HG02759 (cell line): ENCODE data around the gene RPS19.

Source experiments
- ATAC-seq: cut with Tn5 transposase; IDR thresholded peaks from one replicate; pipeline ENCODE4 v1.9.1; 2021; ENCODE audit warnings: mild to moderate bottlenecking, moderate library complexity; ENCODE audit not compliant: unreplicated experiment

Gene RPS19

GRCh38 chr19:41897181-41897580 is 37.1 kb downstream of the RPS19 start:
- no peak for ATAC-seq

DNA sequence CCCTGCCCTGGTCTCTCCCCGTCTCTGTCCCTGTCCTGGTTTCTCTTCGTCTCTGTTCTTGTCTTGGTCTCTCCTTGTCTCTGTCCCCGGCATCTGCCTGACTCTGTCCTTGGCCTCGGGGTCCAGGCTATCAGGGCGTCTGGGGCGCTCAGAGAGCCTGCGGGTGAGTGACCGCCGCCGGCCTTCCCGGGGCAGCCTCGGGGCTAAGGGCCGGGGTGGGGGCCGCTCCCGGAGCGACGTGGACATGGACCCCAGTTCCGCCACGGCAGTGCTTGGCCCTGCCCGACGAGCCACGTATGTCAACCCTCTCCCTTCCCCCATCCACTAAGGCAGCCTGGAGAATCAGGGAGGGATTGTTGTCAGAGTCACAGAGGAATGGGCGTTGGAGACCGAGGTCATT is 37.8 kb downstream of the RPS19 start:
- no peak for ATAC-seq

GRCh38 chr19:41898235-41898634 is 38.2 kb downstream of the RPS19 start:
- no peak for ATAC-seq

DNA sequence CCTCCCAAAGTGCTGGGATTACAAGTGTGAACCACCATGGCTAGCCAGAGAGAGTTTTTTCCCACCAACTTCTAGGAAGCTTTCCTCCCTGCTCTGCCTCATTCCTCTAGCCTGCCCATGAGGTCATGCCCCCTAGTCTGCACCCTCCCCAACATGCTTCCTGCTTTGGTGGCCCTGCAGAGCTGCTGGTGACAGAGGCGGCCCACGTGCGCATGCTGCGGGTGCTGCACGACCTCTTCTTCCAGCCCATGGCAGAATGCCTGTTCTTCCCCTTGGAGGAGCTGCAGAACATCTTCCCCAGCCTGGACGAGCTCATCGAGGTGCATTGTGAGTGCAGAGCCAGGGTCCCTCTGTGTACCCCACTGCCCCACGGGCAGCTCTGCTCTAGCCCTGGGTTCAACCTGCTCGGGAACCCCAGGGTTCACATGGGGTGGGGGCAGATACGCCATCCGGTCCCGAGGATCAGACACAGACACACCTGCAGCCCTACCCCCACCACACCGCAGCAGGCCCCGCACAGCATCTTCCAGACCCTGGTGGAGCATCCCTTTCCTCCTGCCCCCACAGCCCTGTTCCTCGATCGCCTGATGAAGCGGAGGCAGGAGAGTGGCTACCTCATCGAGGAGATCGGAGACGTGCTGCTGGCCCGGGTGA is 41.8 kb downstream of the RPS19 start:
- ATAC-seq: no peak

DNA sequence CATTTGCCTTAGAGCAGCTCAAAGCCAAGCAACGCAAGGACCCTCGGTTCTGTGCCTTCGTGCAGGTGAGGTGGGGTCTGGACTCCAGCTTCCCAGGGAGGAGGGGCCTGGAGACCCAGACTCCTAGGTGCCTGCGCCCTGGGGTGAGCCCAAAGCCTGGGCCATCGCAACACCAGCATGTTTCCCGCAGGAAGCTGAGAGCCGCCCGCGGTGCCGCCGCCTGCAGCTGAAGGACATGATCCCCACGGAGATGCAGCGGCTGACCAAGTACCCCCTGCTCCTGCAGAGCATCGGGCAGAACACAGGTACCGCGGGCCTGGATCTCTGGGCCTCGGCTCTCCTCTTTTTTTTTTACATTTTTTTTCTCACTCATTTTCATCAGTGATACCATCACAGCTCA is 42.5 kb downstream of the RPS19 start:
- ATAC-seq: no peak

GRCh38 chr19:41903193-41903953 is 43.3 kb downstream of the RPS19 start:
- no peak for ATAC-seq

- ATAC-seq: no peak
These were observed 44.2 kb downstream of the RPS19 start for GRCh38 chr19:41904118-41904870.

DNA sequence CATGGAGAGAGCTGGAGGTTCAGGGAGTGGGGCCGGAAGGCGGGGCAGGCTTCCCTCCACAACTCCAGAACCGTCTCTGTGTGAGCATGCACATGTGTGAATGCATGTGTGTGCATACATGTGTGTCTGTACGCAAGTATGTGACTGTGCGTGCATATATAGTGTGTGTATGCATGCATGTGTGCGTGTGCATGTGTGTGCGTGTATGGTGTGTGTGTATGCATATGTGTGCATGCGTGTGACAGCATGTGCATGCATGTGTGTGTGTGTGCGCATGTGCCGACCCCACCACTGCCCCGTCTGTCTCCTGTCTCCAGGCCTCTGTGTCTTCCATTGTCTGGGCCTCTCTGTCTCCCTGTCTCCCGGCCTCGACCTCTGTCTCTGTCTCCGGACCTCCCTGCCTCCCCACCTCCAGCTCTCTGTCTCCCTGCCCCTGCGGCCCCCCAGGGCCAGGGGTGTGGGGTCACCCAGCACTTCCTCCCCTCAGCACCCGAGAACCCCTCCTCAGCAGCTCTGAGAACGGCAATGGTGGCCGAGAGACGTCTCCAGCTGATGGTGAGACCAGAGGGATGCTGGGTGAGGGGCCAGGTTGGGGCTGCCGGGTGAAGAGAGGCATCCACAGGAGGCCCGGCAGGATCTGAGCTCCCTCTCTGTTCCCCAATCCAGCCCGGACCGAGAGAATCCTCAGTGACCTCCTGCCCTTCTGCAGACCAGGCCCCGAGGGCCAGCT is 45.4 kb downstream of the RPS19 start:
- no peak for ATAC-seq

DNA sequence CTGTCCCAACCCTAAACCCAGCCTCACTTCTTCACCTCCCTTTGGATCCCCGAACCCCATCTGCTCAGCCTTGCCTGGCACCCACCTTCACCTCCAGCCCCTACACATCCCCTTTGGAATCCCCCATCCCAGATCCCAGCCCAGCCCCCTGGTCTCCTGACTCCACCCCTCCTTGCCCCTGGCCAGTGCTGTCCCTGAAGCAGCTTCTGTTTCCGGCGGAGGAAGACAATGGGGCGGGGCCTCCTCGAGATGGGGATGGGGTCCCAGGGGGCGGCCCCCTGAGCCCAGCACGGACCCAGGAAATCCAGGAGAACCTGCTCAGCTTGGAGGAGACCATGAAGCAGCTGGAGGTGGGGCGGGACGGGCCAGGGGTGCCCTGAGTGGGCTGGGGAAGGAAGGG is 46.2 kb downstream of the RPS19 start:
- ATAC-seq: no peak

DNA sequence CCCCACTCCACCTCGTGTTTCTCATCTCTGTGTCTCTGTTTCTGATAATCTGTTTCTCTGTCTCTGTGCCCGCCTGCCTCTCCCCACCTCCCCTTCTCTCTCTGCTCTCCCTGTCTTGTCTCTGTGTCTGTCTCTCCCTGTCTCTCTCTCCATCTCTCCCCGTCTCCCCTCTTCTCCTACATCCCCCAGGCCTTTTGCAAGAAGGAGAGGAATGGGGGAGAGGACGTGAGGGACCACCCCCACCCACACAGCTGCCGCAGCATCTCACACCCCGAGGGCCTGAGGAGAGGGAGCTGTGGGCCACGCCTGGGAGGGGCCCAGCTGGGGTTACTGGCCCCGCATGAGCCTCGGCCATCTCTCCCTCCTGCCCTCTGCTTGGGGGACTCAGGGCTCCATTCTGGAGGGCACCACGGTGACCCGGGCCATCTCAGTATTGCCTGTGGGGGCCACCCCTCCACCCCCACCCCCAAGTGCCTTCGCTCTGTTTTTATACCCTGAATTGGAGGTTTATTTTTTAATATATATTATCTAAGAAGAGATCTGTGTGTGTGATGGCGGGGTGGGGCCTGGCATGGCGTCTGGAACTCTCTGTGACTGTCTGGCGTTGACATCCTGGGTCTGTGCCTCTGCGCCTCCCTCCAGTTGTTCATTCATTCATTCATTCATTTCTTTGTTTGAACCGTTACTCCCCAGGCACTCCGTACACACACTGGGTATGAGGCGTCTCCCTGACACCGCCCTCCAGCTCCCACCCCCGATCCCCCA is 47.0 kb downstream of the RPS19 start:
- ATAC-seq: no peak

GRCh38 chr19:41907994-41908615 is 48.0 kb downstream of the RPS19 start:
- ATAC-seq: no peak

DNA sequence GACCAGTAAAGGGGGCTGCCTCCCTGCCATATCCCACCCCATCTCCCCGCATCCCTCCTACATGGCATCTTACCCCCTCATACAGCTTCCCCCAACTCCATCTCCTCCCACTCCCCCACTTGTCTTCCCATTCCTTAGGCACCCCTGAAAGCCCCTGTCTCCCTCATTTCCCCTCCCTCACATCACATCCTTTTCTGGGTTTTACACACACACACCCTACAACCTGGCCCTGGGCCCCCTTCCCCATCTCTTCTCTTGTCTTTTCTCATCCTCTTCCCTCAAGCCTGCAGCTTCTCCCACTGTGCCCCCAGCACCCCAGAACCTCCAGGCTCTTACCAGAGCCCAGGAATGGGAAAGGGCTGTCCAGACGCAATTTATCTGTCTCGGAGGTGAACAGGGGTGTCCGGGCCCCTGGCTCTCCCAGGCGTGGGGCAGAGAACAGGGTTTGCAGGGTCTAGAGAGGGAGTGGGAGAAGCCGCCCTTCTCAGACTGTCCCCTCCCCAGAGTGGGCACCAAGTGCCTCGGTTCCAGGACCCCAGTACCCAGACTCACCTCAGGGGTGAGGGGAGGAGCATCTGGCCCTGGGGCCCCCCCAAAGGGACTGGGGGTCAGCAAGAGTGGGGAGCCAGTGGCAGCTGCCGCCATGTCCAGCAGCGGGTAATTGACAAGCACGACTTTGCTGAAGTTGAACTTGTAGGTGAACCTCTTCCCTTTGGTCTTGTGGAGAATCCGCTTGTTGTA is 48.8 kb downstream of the RPS19 start:
- no peak for ATAC-seq

- no peak for ATAC-seq
These were observed 49.7 kb downstream of the RPS19 start for GRCh38 chr19:41909706-41910105.

GRCh38 chr19:41910240-41910991 is 50.4 kb downstream of the RPS19 start:
- ATAC-seq: no peak

DNA sequence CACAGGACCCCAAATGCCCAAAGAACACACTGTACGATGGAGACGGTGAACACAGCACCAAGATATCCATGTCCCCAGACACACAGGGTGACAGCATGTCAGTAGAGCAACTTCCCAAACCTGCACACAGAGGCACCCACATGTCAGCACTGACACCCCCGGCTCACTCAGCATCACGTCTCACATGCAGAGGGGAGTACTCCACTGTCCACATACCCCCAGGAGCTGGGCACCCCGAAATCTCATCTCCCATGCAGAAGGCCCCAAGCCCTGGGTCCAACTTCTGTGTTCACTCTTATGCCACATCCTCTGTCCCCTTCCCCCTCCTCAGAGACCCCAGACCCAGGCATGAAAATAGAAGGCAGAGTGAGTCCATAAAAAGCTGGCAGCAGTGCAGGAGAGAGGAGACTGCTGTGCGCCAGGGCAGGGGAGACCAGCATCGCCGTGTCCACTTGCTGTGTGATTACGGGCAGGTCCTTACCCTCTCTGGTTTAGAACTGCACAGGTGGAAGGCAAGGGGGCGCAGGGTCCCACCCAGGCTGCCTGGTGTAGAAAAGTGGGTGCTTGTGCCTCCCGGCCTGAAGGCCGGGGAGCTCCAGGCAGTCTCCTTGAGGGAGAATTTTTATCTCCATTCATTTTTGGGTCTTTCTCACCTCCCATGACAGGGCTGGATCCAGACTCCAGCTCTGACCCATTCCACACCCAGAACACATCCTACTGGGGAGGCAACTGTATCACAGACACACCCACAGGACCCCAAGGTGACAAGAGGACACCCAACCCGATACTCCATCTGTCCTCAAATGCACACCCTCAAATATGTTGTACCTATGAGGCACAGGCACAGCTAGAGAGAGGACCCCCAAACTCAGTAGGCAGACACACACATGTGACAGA is 51.2 kb downstream of the RPS19 start:
- no peak for ATAC-seq

GRCh38 chr19:41911889-41912731 is 52.1 kb downstream of the RPS19 start:
- ATAC-seq: no peak
